GM19468 (cell line): ENCODE data around the gene OLAH.
A peak's percentile ranks its signal among the peaks of the same experiment; 100 is the strongest.

Source experiments
- ATAC-seq: cut with Tn5 transposase; IDR thresholded peaks from one replicate; pipeline ENCODE4 v1.9.1; 2021; ENCODE audit warnings: mild to moderate bottlenecking, moderate library complexity, moderate number of reproducible peaks; ENCODE audit not compliant: unreplicated experiment; ENCODE audit errors: extremely low read depth

OLAH gene

DNA sequence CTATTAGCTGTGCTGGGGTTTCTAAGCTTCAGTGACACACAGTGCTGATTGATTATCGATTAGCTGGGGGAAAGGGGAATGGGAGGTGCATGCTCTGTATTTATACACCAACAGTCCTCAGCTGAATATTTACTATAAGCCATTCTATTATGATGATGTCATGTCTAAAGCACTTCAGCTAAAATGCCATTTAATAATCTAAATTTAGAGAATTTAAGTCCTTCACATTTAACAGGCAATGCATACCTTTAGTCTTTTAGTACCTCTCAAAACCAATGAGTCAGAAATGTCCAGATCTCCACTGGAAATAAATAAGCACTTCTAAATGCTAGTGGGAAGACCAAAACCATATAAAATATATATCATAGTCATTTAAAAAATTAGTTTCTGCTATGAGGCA lies 78.0 kb downstream of the OLAH start:
- no peak for ATAC-seq

DNA sequence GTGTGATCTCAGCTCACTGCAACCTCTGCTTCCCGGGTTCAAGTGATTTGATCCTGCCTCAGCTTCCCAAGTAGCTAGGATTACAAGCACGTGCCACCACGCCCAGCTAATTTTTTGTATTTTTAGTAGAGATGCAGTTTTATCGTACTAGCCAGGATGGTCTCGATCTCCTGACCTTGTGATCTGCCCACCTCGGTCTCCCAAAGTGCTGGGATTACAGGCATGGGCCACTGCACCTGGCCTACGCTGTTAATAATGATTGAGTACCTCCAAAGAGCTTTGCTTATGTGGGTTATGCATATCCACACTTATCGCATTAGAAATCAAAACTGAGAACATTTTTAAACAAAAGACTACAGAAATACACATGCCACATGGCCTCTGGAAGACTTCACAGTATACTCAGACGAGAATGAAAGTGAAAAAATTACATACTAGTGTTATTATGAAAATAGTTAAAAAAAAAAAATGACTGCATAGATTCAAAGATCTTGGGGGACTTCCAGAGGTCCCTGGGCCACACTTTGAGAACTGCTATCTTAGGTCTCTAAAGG lies 78.8 kb downstream of the OLAH start:
- peak; percentile 65 for ATAC-seq
